WTC11 (cell line): Measurements from ENCODE around the gene KLHL8.

Experiments
- CTCF ChIP-seq: fragments of 200-600 bp; IDR thresholded peaks from 2 replicates; pipeline ENCODE4 v1.8.0; 2022; ENCODE audit warnings: antibody characterized with exemption
- JUN ChIP-seq: sonication (generic); formaldehyde crosslinking; IDR thresholded peaks from 2 replicates; pipeline ENCODE4 v1.8.0; 2023; ENCODE audit warnings: mild to moderate bottlenecking, missing genetic modification reagents
- ZBTB43 ChIP-seq: sonication (generic); formaldehyde crosslinking; IDR thresholded peaks from 2 replicates; pipeline ENCODE4 v1.8.1; 2023; ENCODE audit warnings: mild to moderate bottlenecking, missing genetic modification reagents

GRCh38 chr4:87152310-87153041 is 67.9 kb downstream of the KLHL8 start:
- TF ChIP-seq JUN (no peak), CTCF (no peak), ZBTB43 (no peak)
